Peyer's patch (tissue), 4 donors: Measurements from ENCODE around the gene EIF4G1.

Experiments
- CTCF ChIP-seq, 6 experiments: fragments of 450-650 bp in 4 of 6; fragments of 200-600 bp in 2 of 6; sonication (generic) in 1 of 6; IDR thresholded peaks; one replicate each; pipeline ENCODE4 v1.5.1; 2017 to 2019; ENCODE audit warnings: antibody characterized with exemption in 6 of 6, mild to moderate bottlenecking in 3 of 6, moderate library complexity in 1 of 6
- POLR2A ChIP-seq, 2 donors: fragments of 450-650 bp; IDR thresholded peaks; one replicate each; pipeline ENCODE4 v1.5.1; 2017; ENCODE audit warnings: antibody characterized with exemption in 2 of 2, mild to moderate bottlenecking in 2 of 2, moderate library complexity in 2 of 2

- TF ChIP-seq CTCF (IDR thresholded peaks at IDR 0.05) = no peak
- TF ChIP-seq POLR2A (IDR thresholded peaks at IDR 0.05) = no peak
Measured at GRCh38 chr3:184307915-184308314, 6.5 kb upstream of the EIF4G1 start.
